Activated naive CD4-positive, alpha-beta T cell treated with anti-CD3 and anti-CD28 coated beads, Interleukin-2, amount 50 U/mL, for 24 hours (primary cell): Measurements from ENCODE around the gene FAM241A.
"Not testable (repeated sequence)": the region's sequence is repeated elsewhere in the genome, so short reads cannot be mapped to it uniquely, and the experiment has no call there.

Experiments
- H3K27ac Mint-ChIP-seq: one replicate; pipeline ENCODE4 v1.8.0; 2021; ENCODE audit warnings: mild to moderate bottlenecking, mixed read lengths
- H3K27me3 Mint-ChIP-seq: one replicate; pipeline ENCODE4 v1.8.0; 2021; ENCODE audit warnings: mixed read lengths
- H3K36me3 Mint-ChIP-seq: one replicate; pipeline ENCODE4 v1.8.0; 2021; ENCODE audit warnings: mixed read lengths
- H3K4me1 Mint-ChIP-seq: one replicate; pipeline ENCODE4 v1.8.0; 2021; ENCODE audit warnings: mixed read lengths
- H3K4me3 Mint-ChIP-seq: one replicate; pipeline ENCODE4 v1.8.0; 2021; ENCODE audit warnings: mild to moderate bottlenecking, mixed read lengths
- H3K9me3 Mint-ChIP-seq: one replicate; pipeline ENCODE4 v1.8.0; 2021; ENCODE audit warnings: mixed read lengths

The FAM241A gene

GRCh38 chr4:112145326-112145789, at the start of gene FAM241A:
FAM241A (plus strand) TSS chr4:112145454; CDS start chr4:112145581, 127 bp downstream.
- peaks cover 7% of the 10 kb centered on the region for H3K36me3 Mint-ChIP-seq
- H3K4me1 Mint-ChIP-seq, result peaks cover 36% of the 10 kb centered on the region
- peak within 1 kb of the TSS; percentile 98 for H3K27ac Mint-ChIP-seq
- no peaks in the 10 kb centered on the region for H3K27me3 Mint-ChIP-seq
- H3K9me3 Mint-ChIP-seq, result no peaks in the 10 kb centered on the region
- peak within 1 kb of the TSS; percentile 94 for H3K4me3 Mint-ChIP-seq

GRCh38 chr4:112098841-112099530, 46.3 kb upstream of the FAM241A start:
- no peaks in the 10 kb centered on the region for H3K4me1 Mint-ChIP-seq
- no peak overlapping the region for H3K27ac Mint-ChIP-seq
- no peaks in the 10 kb centered on the region for H3K36me3 Mint-ChIP-seq
- H3K9me3 Mint-ChIP-seq, result no peaks in the 10 kb centered on the region
- H3K4me3 Mint-ChIP-seq, result no peak overlapping the region
- H3K27me3 Mint-ChIP-seq, result no peaks in the 10 kb centered on the region

GRCh38 chr4:112099701-112100297, 45.5 kb upstream of the FAM241A start:
- H3K4me3 Mint-ChIP-seq, result no peak overlapping the region
- no peaks in the 10 kb centered on the region for H3K4me1 Mint-ChIP-seq
- H3K9me3 Mint-ChIP-seq, result no peaks in the 10 kb centered on the region
- no peak overlapping the region for H3K27ac Mint-ChIP-seq
- no peaks in the 10 kb centered on the region for H3K36me3 Mint-ChIP-seq
- no peaks in the 10 kb centered on the region for H3K27me3 Mint-ChIP-seq

GRCh38 chr4:112102875-112103370, 42.3 kb upstream of the FAM241A start:
- no peak overlapping the region for H3K27ac Mint-ChIP-seq
- no peaks in the 10 kb centered on the region for H3K4me1 Mint-ChIP-seq
- no peaks in the 10 kb centered on the region for H3K27me3 Mint-ChIP-seq
- no peak overlapping the region for H3K4me3 Mint-ChIP-seq
- no peaks in the 10 kb centered on the region for H3K36me3 Mint-ChIP-seq
- H3K9me3 Mint-ChIP-seq, result no peaks in the 10 kb centered on the region

- H3K27ac Mint-ChIP-seq, result no peak overlapping the region
- no peaks in the 10 kb centered on the region for H3K27me3 Mint-ChIP-seq
- no peaks in the 10 kb centered on the region for H3K36me3 Mint-ChIP-seq
- H3K4me3 Mint-ChIP-seq, result no peak overlapping the region
- H3K4me1 Mint-ChIP-seq, result peaks cover 3% of the 10 kb centered on the region
- no peaks in the 10 kb centered on the region for H3K9me3 Mint-ChIP-seq
Observed at GRCh38 chr4:112105201-112105969, 39.9 kb upstream of the FAM241A start.

- no peaks in the 10 kb centered on the region for H3K27me3 Mint-ChIP-seq
- H3K9me3 Mint-ChIP-seq, result no peaks in the 10 kb centered on the region
- no peak overlapping the region for H3K27ac Mint-ChIP-seq
- H3K4me3 Mint-ChIP-seq, result no peak overlapping the region
- H3K36me3 Mint-ChIP-seq, result no peaks in the 10 kb centered on the region
- H3K4me1 Mint-ChIP-seq, result peaks cover 3% of the 10 kb centered on the region
Observed at GRCh38 chr4:112109360-112110058, 35.7 kb upstream of the FAM241A start.

GRCh38 chr4:112110059-112110425, 35.2 kb upstream of the FAM241A start:
- no peak overlapping the region for H3K4me3 Mint-ChIP-seq
- H3K36me3 Mint-ChIP-seq, result no peaks in the 10 kb centered on the region
- no peak overlapping the region for H3K27ac Mint-ChIP-seq
- H3K4me1 Mint-ChIP-seq, result peaks cover 3% of the 10 kb centered on the region
- no peaks in the 10 kb centered on the region for H3K27me3 Mint-ChIP-seq
- H3K9me3 Mint-ChIP-seq, result no peaks in the 10 kb centered on the region

- no peak overlapping the region for H3K4me3 Mint-ChIP-seq
- no peak overlapping the region for H3K27ac Mint-ChIP-seq
- H3K27me3 Mint-ChIP-seq, result no peaks in the 10 kb centered on the region
- no peaks in the 10 kb centered on the region for H3K36me3 Mint-ChIP-seq
- H3K9me3 Mint-ChIP-seq, result no peaks in the 10 kb centered on the region
- peaks cover 3% of the 10 kb centered on the region for H3K4me1 Mint-ChIP-seq
Observed at GRCh38 chr4:112111306-112111705, 33.9 kb upstream of the FAM241A start.

GRCh38 chr4:112112095-112112494, 33.2 kb upstream of the FAM241A start:
- not testable (repeated sequence) for H3K27ac Mint-ChIP-seq, H3K4me1 Mint-ChIP-seq, H3K36me3 Mint-ChIP-seq, H3K9me3 Mint-ChIP-seq, H3K4me3 Mint-ChIP-seq, H3K27me3 Mint-ChIP-seq

GRCh38 chr4:112112590-112113170, 32.6 kb upstream of the FAM241A start:
- Mint-ChIP-seq H3K27ac (no peak overlapping the region), H3K4me1 (peaks cover 3% of the 10 kb centered on the region), H3K36me3 (no peaks in the 10 kb centered on the region), H3K4me3 (no peak overlapping the region), H3K27me3 (no peaks in the 10 kb centered on the region), H3K9me3 (no peaks in the 10 kb centered on the region)

- no peaks in the 10 kb centered on the region for H3K27me3 Mint-ChIP-seq
- no peak overlapping the region for H3K4me3 Mint-ChIP-seq
- H3K27ac Mint-ChIP-seq, result no peak overlapping the region
- H3K36me3 Mint-ChIP-seq, result no peaks in the 10 kb centered on the region
- no peaks in the 10 kb centered on the region for H3K9me3 Mint-ChIP-seq
- peaks cover 3% of the 10 kb centered on the region for H3K4me1 Mint-ChIP-seq
Observed at GRCh38 chr4:112113864-112114263, 31.4 kb upstream of the FAM241A start.

GRCh38 chr4:112114452-112114851, 30.8 kb upstream of the FAM241A start:
- Mint-ChIP-seq H3K4me3 (no peak overlapping the region), H3K27ac (no peak overlapping the region), H3K4me1 (peaks cover 8% of the 10 kb centered on the region), H3K36me3 (no peaks in the 10 kb centered on the region), H3K9me3 (no peaks in the 10 kb centered on the region), H3K27me3 (no peaks in the 10 kb centered on the region)

GRCh38 chr4:112118742-112119352, 26.4 kb upstream of the FAM241A start:
- H3K9me3 Mint-ChIP-seq, result no peaks in the 10 kb centered on the region
- H3K36me3 Mint-ChIP-seq, result peaks cover 3% of the 10 kb centered on the region
- peak overlapping the region; percentile 94 for H3K27ac Mint-ChIP-seq
- H3K27me3 Mint-ChIP-seq, result no peaks in the 10 kb centered on the region
- no peak overlapping the region for H3K4me3 Mint-ChIP-seq
- peaks cover 16% of the 10 kb centered on the region for H3K4me1 Mint-ChIP-seq

- peak overlapping the region; percentile 50 for H3K4me3 Mint-ChIP-seq
- H3K4me1 Mint-ChIP-seq, result peaks cover 16% of the 10 kb centered on the region
Observed at GRCh38 chr4:112119353-112119783, 25.9 kb upstream of the FAM241A start.

GRCh38 chr4:112120021-112120420, 25.2 kb upstream of the FAM241A start:
- H3K27ac Mint-ChIP-seq, result peak overlapping the region; percentile 94
- H3K4me3 Mint-ChIP-seq, result no peak overlapping the region

More at GRCh38 chr4:112119353-112119783, 25.9 kb upstream of the FAM241A start:
- H3K27me3 Mint-ChIP-seq, result no peaks in the 10 kb centered on the region
- H3K27ac Mint-ChIP-seq, result peak overlapping the region; percentile 94
- H3K9me3 Mint-ChIP-seq, result no peaks in the 10 kb centered on the region
- peaks cover 3% of the 10 kb centered on the region for H3K36me3 Mint-ChIP-seq

More at GRCh38 chr4:112120021-112120420, 25.2 kb upstream of the FAM241A start:
- Mint-ChIP-seq H3K36me3 (peaks cover 3% of the 10 kb centered on the region), H3K4me1 (peaks cover 16% of the 10 kb centered on the region), H3K27me3 (no peaks in the 10 kb centered on the region), H3K9me3 (no peaks in the 10 kb centered on the region)
